Endothelial cell of hepatic sinusoid (primary cell): ENCODE measurements around the gene ABCB9.

Source experiments
- in situ Hi-C: cut with HindIII; loops from 2 replicates; pipeline ENCODE4 v1.10.0; 2017; ENCODE audit warnings: low sequenced_read_pairs

Gene ABCB9

DNA sequence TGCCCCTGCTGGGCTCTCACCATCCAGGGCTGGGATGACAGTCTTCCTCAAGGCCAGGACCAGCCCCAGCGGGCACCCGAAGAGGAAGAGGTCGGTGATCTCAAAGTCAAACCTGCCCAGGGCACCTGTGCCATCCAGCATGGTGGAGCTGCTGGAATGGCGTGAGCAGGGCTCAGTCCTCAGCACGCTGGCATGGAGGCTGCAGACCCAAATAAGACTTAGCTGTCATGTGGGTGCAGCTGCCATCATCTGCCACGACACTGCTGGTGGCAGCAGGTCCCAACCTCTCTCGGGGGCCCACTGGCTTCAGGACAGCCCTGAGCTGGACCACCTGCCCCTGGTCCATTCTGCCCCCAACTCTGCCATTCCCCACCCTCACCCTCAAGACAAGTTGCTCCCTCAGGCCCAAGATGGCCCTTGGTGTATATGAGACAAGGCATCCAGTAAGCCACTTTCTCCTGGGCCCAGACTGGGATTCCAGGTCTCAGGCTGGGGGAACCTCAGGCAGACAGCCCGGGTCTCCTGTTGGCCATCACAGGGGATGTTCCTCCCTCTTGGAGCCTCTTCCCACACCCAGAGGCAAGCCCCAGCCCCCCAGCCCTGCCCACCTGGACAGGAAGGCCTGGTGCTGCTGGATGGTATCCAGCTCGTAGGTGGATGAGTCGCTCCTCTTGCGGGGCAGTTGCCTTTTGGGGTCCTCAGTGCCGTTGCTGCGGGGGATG is 28.7 kb upstream of the ABCB9 start:
- in situ Hi-C loops: loop anchor here (5.0 kb wide), 2 partner anchors 62 to 237 kb away; partner anchors contain the start of genes MPHOSPH9 and MTRFR

GRCh38 chr12:122994140-122994675 is 27.9 kb upstream of the ABCB9 start:
- in situ Hi-C loops: loop anchor here (5.0 kb wide), 2 partner anchors 63 to 238 kb away; partner anchors contain the start of genes MPHOSPH9 and MTRFR

- in situ Hi-C loops: loop anchor here (5.0 kb wide), 2 partner anchors 65 to 240 kb away; partner anchors contain the start of genes MPHOSPH9 and MTRFR
Observed at GRCh38 chr12:122992386-122992785, 26.1 kb upstream of the ABCB9 start.

- in situ Hi-C loops: loop anchor here (5.0 kb wide), 2 partner anchors 66 to 241 kb away; partner anchors contain the start of genes MPHOSPH9 and MTRFR
Observed at GRCh38 chr12:122991623-122992275, 25.5 kb upstream of the ABCB9 start.

DNA sequence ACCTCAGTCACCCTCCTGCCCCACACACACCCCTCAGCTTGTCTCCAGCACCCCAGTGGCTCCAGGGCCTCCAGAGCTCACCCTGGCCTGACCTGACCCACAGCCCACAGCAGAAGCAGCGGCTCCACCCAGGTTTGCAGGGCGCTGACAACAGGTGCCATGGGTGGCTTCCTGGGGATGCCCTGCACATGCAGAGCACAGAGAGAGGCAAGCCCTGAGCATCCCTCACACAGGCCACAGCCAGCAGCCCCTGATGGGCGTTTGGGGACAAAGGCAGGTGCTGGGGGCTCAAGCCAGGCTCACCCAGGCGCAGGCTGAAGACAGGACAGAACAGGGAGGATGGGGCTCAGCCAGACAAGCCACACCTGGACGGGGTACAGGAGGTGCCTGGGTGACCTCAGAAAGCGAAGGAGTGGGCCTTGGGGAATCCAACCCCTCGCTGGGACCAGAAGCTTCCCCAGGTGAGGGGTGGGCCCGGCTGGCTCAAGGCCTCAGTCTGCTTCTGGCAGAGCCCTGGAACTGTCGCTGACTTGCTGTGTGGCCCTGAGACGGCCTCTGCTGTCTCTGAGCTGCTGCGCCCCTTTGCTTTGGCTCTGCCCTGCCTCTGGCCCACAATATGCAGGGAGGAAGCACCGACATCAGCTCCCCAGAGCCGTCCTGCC is 24.8 kb upstream of the ABCB9 start:
- in situ Hi-C loops: loop anchor here (5.0 kb wide), 2 partner anchors 66 to 241 kb away; partner anchors contain the start of genes MPHOSPH9 and MTRFR

GRCh38 chr12:122990561-122990960 is 24.3 kb upstream of the ABCB9 start:
- in situ Hi-C loops: loop anchor here (5.0 kb wide), 2 partner anchors 67 to 242 kb away; partner anchors contain the start of genes MPHOSPH9 and MTRFR

DNA sequence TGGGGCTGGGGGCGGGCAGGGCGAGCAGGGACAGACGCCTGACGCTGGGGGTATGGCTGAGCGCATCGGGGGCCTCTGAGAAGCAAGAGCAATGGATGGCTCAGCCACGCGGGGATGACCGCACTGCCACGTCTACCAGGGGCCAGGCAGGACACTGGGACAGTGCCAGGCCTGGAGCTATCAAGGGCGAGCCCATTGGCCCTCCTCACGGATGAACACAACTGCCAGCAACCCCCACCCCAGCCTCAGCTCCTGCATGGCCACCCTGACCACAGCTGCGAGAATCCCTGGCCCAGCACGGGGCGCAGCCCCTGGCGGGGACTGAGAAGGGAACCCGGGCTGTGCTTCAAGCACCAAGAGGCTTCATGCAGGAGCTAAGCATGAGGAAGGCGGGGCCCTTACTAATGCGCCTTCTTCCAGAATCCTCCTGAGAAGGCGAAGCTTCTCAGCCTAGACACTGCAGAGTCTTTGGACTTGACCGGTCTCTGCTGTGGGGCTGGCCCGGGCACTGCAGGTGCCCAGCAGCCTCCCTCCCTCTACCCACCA is 23.7 kb upstream of the ABCB9 start:
- in situ Hi-C loops: loop anchor here (5.0 kb wide), 2 partner anchors 67 to 242 kb away; partner anchors contain the start of genes MPHOSPH9 and MTRFR

DNA sequence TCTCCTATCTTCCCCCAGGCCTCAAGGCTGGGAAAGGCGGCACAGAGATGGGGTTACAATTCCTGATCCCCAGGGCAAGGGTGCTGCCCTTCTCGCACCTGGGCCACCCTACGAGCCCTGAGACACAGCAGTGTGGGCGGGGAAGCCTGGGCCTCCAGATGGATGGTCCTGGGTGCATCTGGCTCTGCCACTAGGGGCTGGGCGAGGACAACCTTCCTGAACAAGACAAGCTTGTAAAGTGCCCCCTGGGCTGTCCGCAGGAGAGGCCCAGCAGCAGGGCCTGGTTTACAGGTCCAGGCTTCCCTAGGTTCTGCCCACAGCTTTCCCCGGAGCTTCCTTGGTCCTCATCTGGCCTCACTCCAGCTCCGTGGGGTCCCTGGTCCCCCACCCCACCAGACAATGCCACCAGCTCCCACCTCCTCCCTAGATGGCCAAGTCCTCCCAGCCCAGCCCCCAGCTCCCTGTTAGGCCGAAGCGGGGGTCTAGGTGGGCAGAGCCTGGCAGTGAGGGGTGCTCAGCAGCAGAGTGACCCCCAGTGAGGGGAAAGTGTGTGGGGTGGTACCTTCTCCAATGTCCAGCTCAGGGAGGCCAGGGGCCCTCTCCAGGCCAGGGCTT is 23.1 kb upstream of the ABCB9 start:
- in situ Hi-C loops: no loop called here

DNA sequence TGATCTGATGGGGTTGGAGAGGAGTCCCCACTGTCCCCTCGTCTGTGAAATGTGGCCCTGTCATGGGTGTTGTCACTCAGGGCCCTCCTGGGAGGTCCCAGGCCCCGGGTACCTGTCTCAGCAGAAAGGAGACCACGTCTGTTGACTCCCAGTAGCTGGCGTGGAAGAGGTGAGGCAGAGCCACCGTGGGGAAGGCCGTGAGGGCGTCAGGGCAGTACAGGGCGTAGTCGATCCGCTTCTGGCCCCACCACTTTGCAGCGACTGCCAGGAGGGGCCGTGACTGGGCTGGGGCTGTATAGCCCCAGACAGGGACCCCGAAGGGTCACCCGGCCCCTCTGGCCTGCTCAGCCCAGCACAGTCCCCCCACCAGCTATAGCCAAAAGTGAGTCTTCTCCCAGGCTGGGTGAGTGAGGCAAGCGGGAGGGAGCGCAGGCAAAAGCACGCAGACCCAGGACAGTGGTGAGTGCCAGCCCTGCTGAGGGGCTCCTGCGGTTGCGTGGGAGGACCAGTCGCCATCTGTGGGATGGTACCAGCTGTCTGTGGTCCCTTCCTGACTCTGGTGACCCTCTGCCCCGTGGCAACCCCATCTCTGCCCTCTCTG is 22.4 kb upstream of the ABCB9 start:
- in situ Hi-C loops: no loop called here

GRCh38 chr12:122988036-122988435 is 21.8 kb upstream of the ABCB9 start:
- in situ Hi-C loops: no loop called here

DNA sequence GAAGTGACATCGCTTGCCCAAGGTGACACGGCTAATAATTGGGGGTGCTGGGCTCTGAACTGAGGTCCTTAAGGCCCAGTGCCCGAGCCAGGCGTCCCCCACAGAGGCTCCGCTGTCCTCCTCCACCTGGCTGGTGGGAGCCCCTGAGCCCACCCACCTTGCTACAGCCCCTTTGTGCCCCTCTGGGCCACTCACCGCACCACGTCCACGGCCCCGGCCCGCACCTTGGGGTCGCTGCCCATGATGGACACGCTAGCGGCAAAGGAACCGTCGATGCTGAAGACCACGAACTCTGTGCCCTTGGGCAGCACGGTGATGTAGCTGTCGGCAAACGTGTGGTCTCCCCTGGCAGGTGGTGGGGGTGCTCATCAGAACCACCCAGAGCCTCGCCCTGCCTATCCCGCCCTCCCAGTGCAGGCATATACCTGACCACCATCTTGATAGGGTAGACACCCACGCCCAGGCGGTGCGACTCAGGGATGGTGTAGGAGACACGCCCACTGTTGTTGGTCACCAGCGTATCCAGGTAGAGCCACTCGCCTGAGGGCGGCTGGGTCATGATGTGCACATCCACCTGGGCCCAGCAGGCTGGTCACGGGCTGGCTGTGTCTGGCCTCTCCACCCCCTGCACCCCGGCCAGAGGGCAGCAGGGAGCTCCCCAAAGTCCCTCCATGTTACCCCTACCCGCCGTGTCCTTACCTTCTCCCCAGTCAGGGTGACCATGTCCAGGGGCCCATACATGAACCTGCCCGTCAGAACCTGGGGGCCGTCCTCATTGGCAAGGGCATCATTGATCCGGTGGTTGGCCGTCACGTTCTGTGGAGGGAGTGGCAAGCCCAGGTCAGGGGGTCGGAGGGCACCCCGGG is 21.1 kb upstream of the ABCB9 start:
- in situ Hi-C loops: no loop called here

- in situ Hi-C loops: no loop called here
Observed at GRCh38 chr12:122986258-122986871, 20.1 kb upstream of the ABCB9 start.

DNA sequence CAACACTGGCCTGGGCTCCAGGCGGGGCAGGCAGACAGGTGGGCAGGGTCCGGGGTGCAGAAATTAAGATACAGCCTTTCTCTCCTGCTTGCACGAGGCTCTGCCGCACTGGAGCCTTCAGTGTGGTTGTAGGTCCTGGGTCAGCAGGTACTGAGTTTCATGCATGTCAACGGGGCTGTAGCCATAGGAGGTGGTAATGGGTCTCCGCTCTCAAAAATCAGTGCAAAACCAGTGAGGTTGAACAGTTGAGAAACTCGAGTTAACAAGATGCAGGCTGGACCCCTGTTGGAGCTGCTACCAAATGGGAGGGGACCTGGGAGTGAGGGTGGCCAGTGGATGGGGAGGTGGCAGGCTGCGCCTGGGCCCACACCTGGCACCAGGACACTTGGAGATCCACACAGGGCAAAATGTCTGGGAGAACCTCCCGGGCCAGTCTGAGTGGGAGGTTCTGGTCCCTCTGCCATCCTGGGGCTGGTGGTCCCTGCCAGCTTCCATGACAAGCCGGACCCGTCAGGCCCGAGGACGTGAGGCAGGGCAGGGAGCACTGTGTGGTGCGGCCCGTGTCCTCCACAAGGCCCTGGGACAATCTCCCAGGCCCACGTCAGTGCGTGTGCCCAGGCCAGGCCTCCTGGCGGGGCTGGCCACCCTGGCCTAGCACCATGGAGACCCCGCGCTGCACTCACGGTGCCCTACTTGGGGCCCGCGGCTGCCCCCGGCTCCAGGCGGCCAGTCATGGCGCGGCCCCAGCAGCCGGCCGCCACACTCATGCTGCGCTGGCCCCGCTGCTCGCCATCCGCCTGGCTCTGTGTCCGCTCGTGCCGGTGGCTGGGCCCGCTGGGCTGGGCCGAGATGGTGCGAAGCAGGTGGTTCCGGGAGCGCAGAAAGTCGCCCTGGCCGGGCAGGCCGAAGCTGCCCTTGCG is 19.3 kb upstream of the ABCB9 start:
- in situ Hi-C loops: no loop called here

GRCh38 chr12:122984612-122985337 is 18.5 kb upstream of the ABCB9 start:
- in situ Hi-C loops: no loop called here

GRCh38 chr12:122983789-122984515 is 17.7 kb upstream of the ABCB9 start:
- in situ Hi-C loops: no loop called here
